Left lung (tissue), 10 donors: ENCODE data around the gene NR6A1. TPM values are rescaled to one million over a fixed set of nuclear protein-coding genes. Genes with fewer than 3 reads are reported as not detected.

ENCODE experiments used
- ATAC-seq: fragments of 200-7000 bp; cut with Tn5 transposase; one replicate; pipeline ENCODE4 v1.9.1; 2020; ENCODE audit warnings: moderate library complexity
- DNase-seq, 4 donors: peaks; one replicate each; pipeline ENCODE4 v3.0.0-alpha.2; 2013 to 2020
- H3K27ac ChIP-seq, 2 donors: fragments of 200-600 bp; sonication (generic) in 1 of 2; one replicate each; pipeline versions ENCODE4 v1.5.0 to v1.8.0; 2020 to 2021
- H3K27me3 ChIP-seq, 2 donors: fragments of 200-600 bp; sonication (generic) in 1 of 2; one replicate each; pipeline versions ENCODE4 v1.5.0 to v1.8.0; 2020 to 2021
- H3K36me3 ChIP-seq, 2 donors: fragments of 200-600 bp; sonication (generic) in 1 of 2; one replicate each; pipeline versions ENCODE4 v1.5.0 to v1.8.0; 2020 to 2021
- H3K4me1 ChIP-seq, 2 donors: fragments of 200-600 bp; one replicate each; pipeline ENCODE4 v1.8.0; 2021
- H3K4me3 ChIP-seq, 2 donors: fragments of 200-600 bp; sonication (generic) in 1 of 2; one replicate each; pipeline versions ENCODE4 v1.5.0 to v1.8.0; 2020 to 2021; ENCODE audit warnings: mild to moderate bottlenecking in 1 of 2
- H3K9me3 ChIP-seq, 2 donors: fragments of 200-600 bp; sonication (generic) in 1 of 2; one replicate each; pipeline versions ENCODE4 v1.5.0 to v1.8.0; 2020 to 2021
- intact Hi-C, 2 donors: fragments of 100-400 bp; cut with DNase I; formaldehyde crosslinking; loops; one replicate each; pipeline versions ENCODE4 v1.11.2 to v1.14.2; 2022
- polyA plus RNA-seq, 6 donors: library from polyadenylated mRNA; unstranded; fragments of 120-200 nt; gene quantifications; one replicate each; pipeline ENCODE4 v1.2.1, GENCODE V29; 2013; ENCODE audit not compliant: insufficient read length in 6 of 6
- total RNA-seq, 2 donors: library from RNA; stranded (reverse); fragmentation: NEBNext Ultra II Directional; extraction: Animal tissue kit (Norgen Biotek cat#: 25700); gene quantifications; one replicate each; pipeline ENCODE4 v1.2.1, GENCODE V29; 2021
- TF ChIP-seq, protein P1 (sequence below), 2 donors: fragments of 200-600 bp; sonication (generic) in 1 of 2; IDR thresholded peaks; one replicate each; pipeline versions ENCODE4 v1.5.0 to v1.8.0; 2021; ENCODE audit warnings: antibody characterized with exemption in 2 of 2
- donor health status: DM: no; HTN: yes; CAD: no.
- donor health status: DM: no; HTN: no; CAD: no.

The NR6A1 gene
- total and polyA plus RNA-seq, 8 donors: 1.2 to 4.1 (median 1.7) TPM

DNA sequence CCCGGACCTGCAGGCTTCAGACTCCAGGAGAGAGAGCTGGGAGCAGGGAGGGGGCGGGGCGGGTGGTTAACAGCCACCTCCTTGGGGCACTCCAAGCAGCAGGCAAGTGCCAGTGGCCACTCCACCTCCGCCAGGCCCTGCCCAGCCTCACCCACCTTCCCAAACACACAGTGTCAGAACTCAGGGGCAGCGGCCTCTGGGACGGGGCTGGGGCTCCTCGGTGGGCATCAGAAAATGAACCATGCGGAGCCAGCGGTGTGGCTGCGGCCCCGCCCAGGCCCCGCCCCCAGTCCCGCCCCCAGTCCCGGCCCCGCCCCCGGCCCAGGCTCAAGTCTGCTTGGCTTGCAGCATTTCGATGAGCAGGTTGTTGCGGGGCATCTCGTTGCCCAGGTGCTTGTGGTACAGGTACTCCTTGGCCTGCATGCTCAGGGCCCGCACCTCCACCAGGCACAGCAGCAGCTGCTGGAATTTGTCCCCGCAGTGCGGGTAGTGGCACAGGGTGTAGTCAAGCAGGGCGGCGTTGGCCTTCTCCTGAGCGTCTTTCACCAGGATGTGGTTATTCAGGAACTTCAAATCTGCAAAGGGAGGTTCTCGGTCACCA lies 288.6 kb downstream of the NR6A1 start:
- TF ChIP-seq, protein P1, sequence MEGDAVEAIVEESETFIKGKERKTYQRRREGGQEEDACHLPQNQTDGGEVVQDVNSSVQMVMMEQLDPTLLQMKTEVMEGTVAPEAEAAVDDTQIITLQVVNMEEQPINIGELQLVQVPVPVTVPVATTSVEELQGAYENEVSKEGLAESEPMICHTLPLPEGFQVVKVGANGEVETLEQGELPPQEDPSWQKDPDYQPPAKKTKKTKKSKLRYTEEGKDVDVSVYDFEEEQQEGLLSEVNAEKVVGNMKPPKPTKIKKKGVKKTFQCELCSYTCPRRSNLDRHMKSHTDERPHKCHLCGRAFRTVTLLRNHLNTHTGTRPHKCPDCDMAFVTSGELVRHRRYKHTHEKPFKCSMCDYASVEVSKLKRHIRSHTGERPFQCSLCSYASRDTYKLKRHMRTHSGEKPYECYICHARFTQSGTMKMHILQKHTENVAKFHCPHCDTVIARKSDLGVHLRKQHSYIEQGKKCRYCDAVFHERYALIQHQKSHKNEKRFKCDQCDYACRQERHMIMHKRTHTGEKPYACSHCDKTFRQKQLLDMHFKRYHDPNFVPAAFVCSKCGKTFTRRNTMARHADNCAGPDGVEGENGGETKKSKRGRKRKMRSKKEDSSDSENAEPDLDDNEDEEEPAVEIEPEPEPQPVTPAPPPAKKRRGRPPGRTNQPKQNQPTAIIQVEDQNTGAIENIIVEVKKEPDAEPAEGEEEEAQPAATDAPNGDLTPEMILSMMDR (IDR thresholded peaks at IDR 0.05): no peak
- ATAC-seq (peak; percentile 88), DNase-seq (peak in 3 of 4 donors; percentile 32 to 77 (median 44))
- Histone ChIP-seq H3K9me3 (no peaks in the 10 kb centered on the region), H3K4me3 (no peak overlapping the region), H3K27me3 (peaks cover 30 to 94% of the 10 kb centered on the region in 2 donors), H3K36me3 (no peaks in the 10 kb centered on the region), H3K27ac (no peak overlapping the region), H3K4me1 (peaks cover 0 to 7% of the 10 kb centered on the region in 2 donors)
- intact Hi-C loops: no loop called here

DNA sequence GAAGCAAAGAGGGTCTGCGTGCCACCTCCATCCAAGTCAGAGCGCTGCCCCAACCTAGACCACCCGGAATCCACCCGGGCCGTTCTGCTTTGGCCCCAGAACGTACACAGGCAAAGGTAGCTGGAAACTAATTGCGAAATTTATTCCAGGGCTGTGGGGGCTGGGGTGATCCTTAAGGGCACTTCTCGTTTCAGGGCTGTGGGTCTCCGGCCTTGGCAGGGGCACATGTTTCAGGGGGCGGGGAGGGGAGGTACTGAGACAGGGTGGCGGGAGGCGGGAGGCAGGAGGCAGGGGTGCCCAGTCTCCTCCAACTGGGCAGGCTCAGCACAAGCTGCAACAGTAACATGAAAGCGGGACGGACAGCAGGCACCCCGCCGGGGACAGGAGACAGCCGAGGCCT lies 290.0 kb downstream of the NR6A1 start:
- no peaks in the 10 kb centered on the region for H3K36me3 ChIP-seq
- H3K27ac ChIP-seq: no peak overlapping the region
- TF ChIP-seq, protein P1 (IDR thresholded peaks at IDR 0.05): no peak
- H3K4me3 ChIP-seq: no peak overlapping the region
- ATAC-seq (no peak), DNase-seq (peak in 2 of 4 donors; percentile 44 to 47)
- intact Hi-C loops: no loop called here
- H3K4me1 ChIP-seq: peaks cover 0 to 11% of the 10 kb centered on the region in 2 donors
- no peaks in the 10 kb centered on the region for H3K9me3 ChIP-seq
- peaks cover 24 to 94% of the 10 kb centered on the region in 2 donors for H3K27me3 ChIP-seq

DNA sequence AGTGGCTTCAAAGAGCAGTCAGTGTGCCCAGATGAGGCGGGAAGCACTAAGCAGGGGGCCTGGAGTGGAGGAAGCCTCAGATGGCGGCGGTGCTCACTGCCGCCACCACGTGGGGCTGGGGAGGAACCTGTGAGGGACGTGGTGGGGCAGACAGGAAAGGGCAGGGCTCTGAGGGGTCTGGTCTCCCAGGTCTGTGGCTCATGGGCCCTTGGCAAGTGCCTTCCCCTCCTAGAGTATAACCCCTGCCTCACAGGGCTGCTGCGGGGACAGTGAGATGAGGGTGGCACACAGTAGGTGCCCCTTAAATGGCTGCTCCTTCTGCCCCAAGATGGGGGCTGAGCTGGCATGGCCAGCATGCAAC lies 290.5 kb downstream of the NR6A1 start:
- H3K27ac ChIP-seq: no peak overlapping the region
- no peak for ATAC-seq
- H3K9me3 ChIP-seq: no peaks in the 10 kb centered on the region
- DNase-seq: peak in 1 of 4 donors; percentile 63
- intact Hi-C loops: no loop called here
- no peaks in the 10 kb centered on the region for H3K36me3 ChIP-seq
- TF ChIP-seq, protein P1 (IDR thresholded peaks at IDR 0.05): no peak
- peaks cover 24 to 94% of the 10 kb centered on the region in 2 donors for H3K27me3 ChIP-seq
- H3K4me1 ChIP-seq: peaks cover 0 to 16% of the 10 kb centered on the region in 2 donors
- H3K4me3 ChIP-seq: no peak overlapping the region

DNA sequence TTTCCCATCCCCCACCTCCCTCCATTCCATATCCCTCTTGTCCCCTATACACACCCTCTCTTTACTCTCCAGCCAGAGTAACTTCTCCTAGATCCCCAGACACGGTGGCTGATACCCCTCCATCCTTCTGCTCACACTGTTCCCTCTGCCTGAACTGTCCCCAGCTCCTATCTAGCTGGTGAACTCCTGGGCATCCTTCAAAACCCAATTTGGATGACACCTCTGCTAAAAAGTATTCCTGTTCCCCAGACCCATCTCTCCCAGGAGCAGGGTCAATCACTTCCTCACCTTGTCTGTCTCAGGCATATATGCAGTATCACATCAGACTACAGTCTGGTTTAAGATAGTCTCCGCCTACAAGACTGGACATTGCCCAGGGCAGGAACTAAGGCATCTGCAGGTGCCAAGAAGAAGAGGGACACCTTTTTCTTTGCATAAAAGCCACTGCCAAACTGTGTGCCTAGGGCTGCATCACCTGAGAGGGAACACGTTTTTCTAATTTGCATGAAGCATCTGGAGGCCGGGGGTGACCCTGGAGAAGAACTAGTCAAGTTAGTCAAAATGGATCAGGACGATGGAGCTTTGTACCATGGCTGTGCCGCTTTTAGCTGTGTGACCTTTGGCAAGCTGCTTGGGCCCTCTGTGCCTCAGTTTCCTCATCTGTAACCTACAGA lies 291.0 kb downstream of the NR6A1 start:
- H3K4me1 ChIP-seq: peaks cover 0 to 18% of the 10 kb centered on the region in 2 donors
- peak in 1 of 4 donors; percentile 2 for DNase-seq
- TF ChIP-seq, protein P1 (IDR thresholded peaks at IDR 0.05): no peak

DNA sequence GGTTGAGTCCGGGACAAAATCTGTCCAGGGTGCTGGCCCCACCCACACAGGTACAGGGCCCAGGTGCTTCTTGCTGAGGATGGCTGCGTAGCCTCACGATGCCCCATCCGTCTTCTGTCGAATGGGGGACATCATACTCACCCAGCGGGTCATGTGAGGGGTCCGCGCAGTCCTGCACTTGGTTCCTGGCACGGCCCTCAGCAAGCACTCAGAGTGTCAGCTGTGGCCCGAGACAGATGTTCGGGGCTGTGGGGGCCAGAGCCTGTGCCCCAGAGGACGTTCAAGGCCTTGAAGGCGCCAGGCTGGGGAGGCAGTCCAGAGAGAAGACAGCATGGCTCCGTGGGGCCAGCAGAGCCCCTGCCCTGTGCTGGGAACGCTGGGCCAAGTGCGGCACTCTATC lies 291.7 kb downstream of the NR6A1 start:
- TF ChIP-seq, protein P1 (IDR thresholded peaks at IDR 0.05): no peak
- Histone ChIP-seq H3K9me3 (no peaks in the 10 kb centered on the region), H3K4me1 (peaks cover 0 to 18% of the 10 kb centered on the region in 2 donors), H3K27ac (no peak overlapping the region), H3K36me3 (no peaks in the 10 kb centered on the region), H3K27me3 (peaks cover 24 to 97% of the 10 kb centered on the region in 2 donors), H3K4me3 (no peak overlapping the region)
- DNase-seq (peak in 1 of 4 donors; percentile 61), ATAC-seq (no peak)
- intact Hi-C loops: no loop called here

More for the DNA sequence above, 291.0 kb downstream of the NR6A1 start:
- intact Hi-C loops: no loop called here
- Histone ChIP-seq H3K27me3 (peaks cover 24 to 94% of the 10 kb centered on the region in 2 donors), H3K4me3 (no peak overlapping the region), H3K27ac (no peak overlapping the region), H3K36me3 (no peaks in the 10 kb centered on the region), H3K9me3 (no peaks in the 10 kb centered on the region)
- no peak for ATAC-seq
